NT2/D1 (cell line): ENCODE results near the gene TRIM16.
A peak's percentile ranks its signal among the peaks of the same experiment; 100 is the strongest.
"Not testable (repeated sequence)": the region's sequence is repeated elsewhere in the genome, so short reads cannot be mapped to it uniquely, and the experiment has no call there.

Experiments used
- DNase-seq: peaks from one replicate; pipeline ENCODE4 v3.0.0-alpha.2; 2011; ENCODE audit warnings: low read depth, low spot score
- H3K27me3 ChIP-seq: 2 replicates; pipeline ENCODE4 v1.6.0; 2011; ENCODE audit warnings: mild to moderate bottlenecking; ENCODE audit not compliant: insufficient read length, insufficient read depth
- H3K36me3 ChIP-seq: 2 replicates; pipeline ENCODE4 v1.6.1; 2011; ENCODE audit warnings: mild to moderate bottlenecking, low read length, mixed read lengths; ENCODE audit not compliant: insufficient read depth, insufficient read length
- H3K4me1 ChIP-seq: 2 replicates; pipeline ENCODE4 v1.5.1; 2011; ENCODE audit not compliant: insufficient read depth, insufficient read length
- H3K4me3 ChIP-seq: 2 replicates; pipeline ENCODE4 v1.5.1; 2011; ENCODE audit warnings: low read depth; ENCODE audit not compliant: insufficient read length
- H3K9ac ChIP-seq: 2 replicates; pipeline ENCODE4 v1.6.0; 2011; ENCODE audit warnings: low read depth; ENCODE audit not compliant: insufficient read length
- H3K9me3 ChIP-seq: 2 replicates; pipeline ENCODE4 v1.5.1; 2011; ENCODE audit warnings: mild to moderate bottlenecking, low read length; ENCODE audit not compliant: insufficient read depth
- SUZ12 ChIP-seq: IDR thresholded peaks from 2 replicates; pipeline ENCODE4 v1.6.1; 2011; ENCODE audit not compliant: insufficient read length, insufficient read depth; ENCODE audit errors: extremely low read depth
- YY1 ChIP-seq: IDR thresholded peaks from 2 replicates; pipeline ENCODE4 v1.6.1; 2011; ENCODE audit not compliant: insufficient read length, insufficient read depth
- ZNF274 ChIP-seq: IDR thresholded peaks from 2 replicates; pipeline ENCODE4 v1.6.1; 2011; ENCODE audit warnings: mild to moderate bottlenecking, low read depth, low read length

TRIM16 gene

DNA sequence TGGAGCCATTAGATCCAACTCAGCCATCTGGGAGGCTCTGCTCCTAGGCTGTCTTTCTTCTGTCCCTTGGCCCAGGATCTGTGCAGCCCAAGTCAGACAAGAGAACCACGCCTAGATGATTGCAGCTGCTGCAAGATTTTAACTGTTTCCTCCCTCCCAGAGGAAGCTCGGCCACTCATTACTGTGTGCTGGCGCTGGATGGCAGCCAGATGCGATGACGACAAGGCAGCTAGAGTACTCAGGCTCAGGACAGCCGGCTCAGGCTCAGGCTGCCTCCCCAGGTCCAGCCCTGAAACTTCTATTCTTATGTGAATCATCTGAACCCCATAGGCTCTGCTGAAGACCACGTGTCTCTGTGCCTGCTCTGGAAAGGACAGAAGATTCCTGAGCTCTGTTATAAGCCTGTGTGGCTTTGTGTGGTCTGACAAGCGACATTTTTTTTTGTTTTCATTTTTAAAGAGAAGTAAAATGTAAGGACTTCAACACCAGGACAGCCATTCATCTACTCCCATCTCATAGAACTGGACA, 32.5 kb downstream of the TRIM16 start:
- no peaks in the 10 kb centered on the region for H3K9me3 ChIP-seq
- peak overlapping the region; percentile 32 for H3K4me3 ChIP-seq
- peaks cover 8% of the 10 kb centered on the region for H3K4me1 ChIP-seq
- peak; percentile 75 for DNase-seq
- no peaks in the 10 kb centered on the region for H3K27me3 ChIP-seq
- H3K9ac ChIP-seq = peak overlapping the region; percentile 66
- TF ChIP-seq YY1 = no peak
- no peak for TF ChIP-seq SUZ12
- TF ChIP-seq ZNF274 = no peak
- peaks cover 14% of the 10 kb centered on the region for H3K36me3 ChIP-seq

DNA sequence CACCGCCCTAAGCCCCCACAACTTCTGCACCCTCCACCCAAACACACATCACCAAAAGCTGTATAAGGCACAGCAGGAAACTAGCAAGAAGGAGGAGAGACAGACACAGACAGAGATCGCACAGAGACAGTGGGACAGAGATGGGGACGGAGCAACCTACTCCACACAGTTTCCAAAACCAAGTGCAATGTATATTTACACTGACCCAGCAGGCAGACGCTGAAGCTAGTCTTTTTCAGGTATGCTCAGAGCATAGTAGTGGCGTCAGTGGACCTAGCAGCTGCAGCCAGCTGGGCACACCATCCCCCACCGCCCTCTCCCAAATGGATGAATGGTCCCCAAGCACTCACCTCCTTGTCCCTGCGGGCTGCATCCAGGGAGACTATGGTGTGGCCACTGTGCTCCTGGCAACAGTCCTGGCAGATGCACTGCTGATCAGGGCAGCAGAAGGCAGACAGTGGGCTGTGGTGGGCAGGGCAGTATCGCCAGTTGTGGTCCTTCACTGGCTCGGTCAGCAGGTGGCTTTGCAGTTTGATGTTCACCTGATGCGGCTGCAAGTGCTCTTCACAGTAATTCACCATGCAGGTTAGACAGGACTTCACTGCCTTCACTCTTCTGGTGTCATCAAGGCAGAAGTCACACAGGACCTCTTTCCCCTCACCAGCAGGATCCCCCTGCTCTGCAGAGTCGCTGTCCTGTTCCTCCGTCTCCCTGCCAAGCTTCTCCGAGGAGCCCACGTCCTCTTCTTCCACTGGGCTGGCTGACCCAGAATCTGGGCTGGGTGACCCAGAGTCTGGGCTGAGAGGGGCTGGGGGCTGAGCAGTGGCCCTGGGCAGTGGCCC, 33.1 kb downstream of the TRIM16 start:
- Histone ChIP-seq H3K36me3 (peaks cover 14% of the 10 kb centered on the region), H3K27me3 (no peaks in the 10 kb centered on the region), H3K4me3 (peak overlapping the region; percentile 32), H3K9me3 (no peaks in the 10 kb centered on the region), H3K9ac (peak overlapping the region; percentile 66), H3K4me1 (peaks cover 8% of the 10 kb centered on the region)
- DNase-seq = no peak
- no peak for TF ChIP-seq YY1
- TF ChIP-seq SUZ12 = no peak
- TF ChIP-seq ZNF274 = no peak

DNA sequence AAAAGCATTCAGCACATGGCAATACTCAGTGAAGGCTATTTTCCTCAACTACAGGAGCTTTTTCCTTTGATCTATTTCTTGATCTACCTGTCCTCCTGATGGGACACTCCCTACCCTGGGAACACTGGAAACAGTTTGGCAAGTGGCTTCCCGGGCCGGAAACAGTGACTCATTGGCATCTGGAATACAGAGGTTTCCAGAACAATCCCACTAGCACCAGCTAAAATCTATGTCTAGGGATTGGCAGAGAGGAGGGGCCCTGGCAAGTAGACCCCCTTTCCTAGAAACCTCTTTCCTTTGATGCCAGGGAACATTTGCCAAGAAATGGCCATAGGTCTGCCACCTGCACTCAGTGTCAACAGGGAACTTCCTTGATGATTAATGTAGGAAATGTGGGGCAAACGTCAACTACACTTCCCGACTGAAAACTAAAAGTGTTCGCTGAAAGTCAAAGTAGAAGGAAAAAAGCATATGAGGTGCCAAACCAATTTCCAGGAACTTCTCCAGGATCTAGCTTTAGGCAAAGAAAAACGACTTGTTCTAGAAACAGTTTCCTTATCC, 34.2 kb downstream of the TRIM16 start:
- Histone ChIP-seq H3K9ac (no peak overlapping the region), H3K4me3 (no peak overlapping the region), H3K27me3 (no peaks in the 10 kb centered on the region), H3K9me3 (no peaks in the 10 kb centered on the region), H3K4me1 (peaks cover 8% of the 10 kb centered on the region), H3K36me3 (peaks cover 14% of the 10 kb centered on the region)
- TF ChIP-seq ZNF274 (no peak), SUZ12 (no peak)
- no peak for DNase-seq

DNA sequence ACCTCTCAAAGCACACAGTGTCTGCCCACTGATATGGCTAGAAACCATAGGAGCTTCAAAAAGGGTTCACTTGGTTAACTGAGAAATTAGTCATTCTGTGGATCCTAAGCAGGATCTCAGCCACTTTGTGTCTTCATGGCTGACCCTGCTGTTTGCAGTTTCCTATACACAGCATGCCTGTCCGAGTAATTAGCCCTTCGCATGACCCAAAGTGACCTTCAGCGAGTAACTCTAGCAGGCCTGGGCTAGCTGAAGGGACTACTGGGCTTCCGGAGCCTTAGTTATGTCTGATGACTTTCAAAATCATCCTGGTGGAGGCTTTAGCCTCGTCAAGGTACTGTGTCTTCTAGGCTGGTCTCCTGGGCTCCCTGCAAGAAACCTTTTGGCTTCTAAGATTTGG, 35.7 kb downstream of the TRIM16 start:
- peaks cover 14% of the 10 kb centered on the region for H3K36me3 ChIP-seq
- no peak overlapping the region for H3K4me3 ChIP-seq
- H3K9me3 ChIP-seq = no peaks in the 10 kb centered on the region
- peaks cover 6% of the 10 kb centered on the region for H3K4me1 ChIP-seq
- TF ChIP-seq YY1 (no peak), ZNF274 (no peak), SUZ12 (no peak)
- H3K9ac ChIP-seq = no peak overlapping the region
- no peak for DNase-seq
- no peaks in the 10 kb centered on the region for H3K27me3 ChIP-seq

DNA sequence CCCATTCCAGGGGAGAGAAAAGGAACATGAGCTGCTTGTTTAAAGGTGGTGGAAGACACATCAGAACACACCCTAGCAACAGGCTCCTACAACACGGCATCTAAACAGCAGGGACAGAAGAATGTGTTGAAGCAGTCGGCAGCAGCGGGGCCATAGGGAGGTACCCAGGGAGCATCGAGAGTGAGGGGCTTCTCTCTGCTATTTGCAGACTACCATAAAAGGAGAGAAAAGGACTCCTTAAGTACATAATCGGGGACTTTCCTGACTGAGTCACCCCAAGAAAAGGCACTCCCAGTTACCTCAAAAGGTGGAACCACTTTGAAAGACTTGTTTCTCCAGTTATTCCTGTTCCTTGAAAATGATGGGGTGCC, 38.2 kb downstream of the TRIM16 start:
- not testable (repeated sequence) for DNase-seq, H3K9ac ChIP-seq, H3K27me3 ChIP-seq, H3K4me3 ChIP-seq, H3K9me3 ChIP-seq, H3K4me1 ChIP-seq
- H3K36me3 ChIP-seq = peaks cover 11% of the 10 kb centered on the region

DNA sequence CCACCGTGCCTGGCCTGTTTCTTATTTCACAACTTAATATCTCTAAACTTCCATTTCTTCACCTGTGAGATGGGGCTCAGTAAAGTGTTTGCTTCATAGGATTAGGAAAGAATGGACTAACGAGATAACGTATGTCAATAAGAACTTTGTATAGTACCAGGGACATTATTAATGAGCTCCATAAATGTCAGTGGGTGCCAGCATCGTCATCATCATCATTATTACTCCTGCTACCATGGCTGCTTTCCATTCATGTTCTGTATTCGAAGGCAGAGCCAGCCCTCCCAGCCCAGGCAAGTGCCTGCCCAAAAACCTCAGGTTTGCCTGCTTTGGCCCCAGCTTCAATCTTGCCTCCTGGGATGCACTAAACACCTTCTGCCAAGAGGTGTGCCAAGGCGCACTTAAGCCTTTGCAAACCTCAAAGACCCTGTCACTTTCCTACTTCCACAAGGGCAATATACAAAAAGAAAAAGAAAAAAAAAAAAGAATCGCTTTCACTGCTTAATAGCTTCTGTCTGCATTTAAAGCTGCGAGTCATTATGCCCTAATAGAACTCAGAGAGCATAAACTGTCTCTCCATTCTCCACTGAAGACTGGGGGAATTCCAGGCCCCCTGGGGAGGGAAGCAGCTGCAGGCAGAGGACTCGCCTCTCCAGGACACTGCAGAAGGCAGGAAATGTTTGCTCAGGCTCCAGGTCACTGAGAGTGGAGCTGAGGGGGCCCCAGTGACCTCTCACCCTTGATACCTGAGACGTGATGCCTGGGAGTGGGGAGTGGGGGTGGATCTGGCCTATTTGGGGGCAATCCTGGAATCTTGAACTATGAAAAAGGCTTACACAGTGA, 38.8 kb downstream of the TRIM16 start:
- not testable (repeated sequence) for H3K4me1 ChIP-seq, H3K27me3 ChIP-seq, H3K9me3 ChIP-seq, DNase-seq, H3K9ac ChIP-seq, H3K4me3 ChIP-seq
- peaks cover 11% of the 10 kb centered on the region for H3K36me3 ChIP-seq

DNA sequence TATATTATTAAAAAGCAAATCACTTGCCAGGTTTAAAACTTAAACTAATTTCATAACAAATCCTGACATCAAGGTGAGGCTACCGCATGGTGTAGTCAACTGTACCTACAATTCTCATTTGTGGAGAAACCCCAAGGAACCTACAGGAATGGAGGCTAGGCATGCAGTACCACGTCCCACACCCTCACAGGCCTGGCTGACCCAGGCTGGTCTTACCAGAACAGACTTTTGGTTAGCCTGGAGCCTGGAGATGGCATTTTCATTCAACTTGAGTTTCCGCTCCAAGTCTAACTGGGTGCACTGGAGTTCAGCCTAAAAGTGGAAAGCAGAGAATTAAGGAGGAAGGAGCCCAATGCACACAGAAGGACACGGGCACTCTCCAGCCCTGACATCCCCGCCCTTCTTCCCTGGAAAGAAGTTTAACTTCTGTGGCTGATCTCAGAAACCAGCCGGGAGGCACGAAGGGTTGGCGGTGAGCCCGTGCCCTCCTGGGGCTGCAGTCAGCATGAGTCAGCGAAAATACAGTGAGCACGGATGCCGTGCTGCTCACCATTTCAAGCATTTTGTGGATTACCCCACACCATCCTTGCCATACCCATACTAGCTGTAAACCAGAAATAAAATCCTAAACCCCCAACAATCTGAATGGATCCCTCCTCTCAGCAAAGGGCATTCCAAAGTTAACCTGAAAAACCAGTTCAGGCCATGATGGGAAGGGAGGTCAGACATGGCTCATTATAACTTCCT, 41.4 kb downstream of the TRIM16 start:
- not testable (repeated sequence) for H3K27me3 ChIP-seq, H3K9me3 ChIP-seq, DNase-seq, H3K9ac ChIP-seq, H3K36me3 ChIP-seq, H3K4me3 ChIP-seq, H3K4me1 ChIP-seq

DNA sequence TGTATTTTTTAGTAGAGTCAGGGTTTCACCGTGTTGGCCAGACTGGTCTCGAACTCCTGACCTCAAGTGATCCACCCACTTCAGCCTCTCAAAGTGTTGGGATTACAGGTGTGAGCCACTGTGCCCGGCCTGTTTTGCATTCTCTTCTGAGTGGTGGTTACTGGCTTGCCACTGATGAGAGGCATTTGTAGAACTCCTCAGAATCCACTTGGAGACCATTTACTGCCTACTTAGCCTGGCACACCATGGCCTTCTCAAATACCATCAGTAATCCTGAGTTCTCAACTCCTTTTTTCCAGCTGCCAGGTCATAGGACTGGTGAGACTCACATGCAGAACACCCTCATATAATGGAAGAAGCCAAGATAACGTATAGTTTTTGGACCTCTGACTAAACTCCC, 42.1 kb downstream of the TRIM16 start:
- H3K4me1 ChIP-seq, H3K9me3 ChIP-seq, DNase-seq, H3K27me3 ChIP-seq, H3K36me3 ChIP-seq, H3K9ac ChIP-seq, H3K4me3 ChIP-seq: not testable (repeated sequence)

DNA sequence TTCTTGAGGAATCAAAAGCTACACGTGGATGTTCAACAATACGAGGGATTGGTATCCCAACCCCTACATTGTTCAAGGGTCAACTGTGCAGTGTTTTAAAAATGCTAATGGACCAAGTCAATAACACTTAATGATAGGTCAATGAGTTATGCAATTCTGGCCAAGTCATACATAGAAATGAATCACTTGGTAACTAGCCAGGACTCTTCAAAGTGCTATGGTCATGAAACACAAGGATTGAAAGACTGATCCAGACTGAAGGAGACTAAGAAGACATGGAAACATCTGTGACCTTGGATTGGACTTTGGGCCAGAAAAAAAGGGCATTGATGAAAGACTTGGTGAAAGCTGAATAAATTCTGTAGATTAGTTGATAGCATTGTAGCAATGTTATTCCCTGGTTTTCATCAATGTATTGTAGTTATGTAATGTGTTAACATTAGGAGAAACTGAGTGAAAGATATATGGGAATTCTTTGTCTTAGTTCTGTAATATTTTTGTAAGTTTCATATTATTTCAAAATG, 53.1 kb downstream of the TRIM16 start:
- peaks cover 14% of the 10 kb centered on the region for H3K36me3 ChIP-seq
- not testable (repeated sequence) for H3K9ac ChIP-seq, H3K4me3 ChIP-seq, H3K4me1 ChIP-seq, DNase-seq, H3K9me3 ChIP-seq, H3K27me3 ChIP-seq

DNA sequence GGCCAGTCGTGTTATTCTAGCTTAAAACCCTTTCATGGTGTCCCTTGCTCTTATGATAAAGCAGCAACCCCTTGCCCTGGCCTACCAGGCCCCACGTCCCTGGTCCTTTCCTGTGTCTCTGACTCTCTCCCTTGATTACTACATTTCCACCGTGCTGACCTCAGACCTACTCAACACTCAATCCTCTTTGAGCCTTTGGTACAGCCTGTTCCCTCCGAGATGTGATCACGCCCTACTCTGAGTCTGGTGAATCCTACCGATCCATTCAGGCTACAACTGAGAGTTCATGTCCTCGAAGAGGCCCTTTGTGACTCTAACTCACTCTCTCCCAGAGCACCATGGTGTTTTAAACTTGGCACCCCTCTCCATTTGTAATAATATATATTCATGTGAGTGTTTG, 54.1 kb downstream of the TRIM16 start:
- not testable (repeated sequence) for H3K4me3 ChIP-seq, H3K9ac ChIP-seq, DNase-seq, H3K9me3 ChIP-seq, H3K27me3 ChIP-seq, H3K4me1 ChIP-seq
- H3K36me3 ChIP-seq = peaks cover 11% of the 10 kb centered on the region
